H1 (cell line): Measurements from ENCODE around the gene PIK3R3. TPM values are rescaled to one million over a fixed set of nuclear protein-coding genes. Genes with fewer than 3 reads are reported as not detected.

Experiments
- CTCF ChIA-PET: fragments of 300-600 bp; sonication (Branson Sonifier 250); formaldehyde crosslinking; loops from one replicate; lab custom pipeline; 2021; ENCODE audit not compliant: partially characterized antibody; lab: Charles Lee
- POLR2A ChIA-PET: fragments of 300-600 bp; sonication (Branson Sonifier 250); formaldehyde crosslinking; loops from one replicate; lab custom pipeline; 2021; ENCODE audit warnings: inconsistent platforms; ENCODE audit not compliant: partially characterized antibody; lab: Charles Lee
- DNase-seq, 2 experiments: peaks; one replicate each; pipeline versions ENCODE4 v3.0.0 to v3.0.0-alpha.2; 2010 to 2022; ENCODE audit warnings: low spot score in 2 of 2, low read depth in 1 of 2, mixed read lengths in 1 of 2
- FAIRE-seq: peaks from 2 replicates; lab custom pipeline; 2011; peaks lifted over from hg19 to GRCh38; lab: Jason Lieb, UNC
- H2AFZ ChIP-seq: 2 replicates; pipeline ENCODE4 v1.8.1; 2012; ENCODE audit warnings: low read length, inconsistent platforms
- H2AK5ac ChIP-seq: 2 replicates; pipeline ENCODE4 v1.6.1; 2013; ENCODE audit warnings: low read depth, low read length
- H2BK120ac ChIP-seq: replicated peaks from 2 replicates; pipeline ENCODE3; 2013; ENCODE audit warnings: low read depth, low read length, inconsistent platforms
- H2BK12ac ChIP-seq: 2 replicates; pipeline ENCODE4 v1.6.1; 2013; ENCODE audit warnings: low read depth, low read length
- H2BK15ac ChIP-seq: 2 replicates; pipeline ENCODE4 v1.6.1; 2013; ENCODE audit warnings: low read length
- H2BK20ac ChIP-seq: 2 replicates; pipeline ENCODE4 v1.6.1; 2013; ENCODE audit warnings: low read length
- H2BK5ac ChIP-seq: 2 replicates; pipeline ENCODE4 v1.6.1; 2013; ENCODE audit warnings: low read depth, low read length
- H3K14ac ChIP-seq: 2 replicates; pipeline ENCODE4 v1.6.1; 2013; ENCODE audit warnings: inconsistent platforms; ENCODE audit not compliant: insufficient read length
- H3K18ac ChIP-seq: 2 replicates; pipeline ENCODE4 v1.6.1; 2013; ENCODE audit warnings: low read length; ENCODE audit errors: extremely low read depth
- H3K23ac ChIP-seq: 2 replicates; pipeline ENCODE4 v1.6.1; 2013; ENCODE audit warnings: inconsistent platforms; ENCODE audit not compliant: insufficient read length
- H3K23me2 ChIP-seq: 2 replicates; pipeline ENCODE4 v1.6.1; 2013; ENCODE audit warnings: low read depth, low read length
- H3K27ac ChIP-seq: 2 replicates; pipeline ENCODE4 v1.6.1; 2011; ENCODE audit warnings: low read depth, low read length, inconsistent platforms
- H3K27me3 ChIP-seq, 4 experiments: replicated peaks in 1 of 4; 1 replicate in 1 of 4; 2 replicates in 3 of 4; pipeline versions ENCODE4 v1.6.1 to v1.8.1; 2011 to 2013; ENCODE audit warnings: low read length in 3 of 4, mild to moderate bottlenecking in 3 of 4, inconsistent platforms in 2 of 4, mixed read lengths in 2 of 4, moderate library complexity in 1 of 4; ENCODE audit not compliant: control insufficient read depth in 3 of 4, insufficient read depth in 3 of 4; ENCODE audit errors: extremely low read depth in 1 of 4
- H3K36me3 ChIP-seq, 4 experiments: 2 replicates each; pipeline versions ENCODE4 v1.6.1 to v1.8.1; 2011 to 2013; ENCODE audit warnings: mild to moderate bottlenecking in 4 of 4, low read length in 3 of 4, moderate library complexity in 2 of 4, control low read depth in 1 of 4, inconsistent platforms in 1 of 4; ENCODE audit not compliant: insufficient read depth in 4 of 4, control insufficient read depth in 2 of 4
- H3K4ac ChIP-seq: replicated peaks from 2 replicates; pipeline ENCODE3; 2013; ENCODE audit warnings: low read length, low read depth, mixed read lengths, inconsistent platforms; ENCODE audit not compliant: insufficient read length
- H3K4me1 ChIP-seq, 4 experiments: replicated peaks in 1 of 4; 1 replicate in 1 of 4; 2 replicates in 3 of 4; pipeline versions ENCODE4 v1.6.1 to v1.8.1; 2011 to 2013; ENCODE audit warnings: low read length in 3 of 4, inconsistent platforms in 2 of 4, mixed read lengths in 1 of 4; ENCODE audit not compliant: insufficient read depth in 4 of 4, control insufficient read depth in 3 of 4
- H3K4me2 ChIP-seq, 2 experiments: 2 replicates each; pipeline versions ENCODE4 v1.6.1 to v1.8.1; 2011 to 2013; ENCODE audit warnings: low read depth in 2 of 2, low read length in 2 of 2, control low read depth in 1 of 2, inconsistent platforms in 1 of 2, mild to moderate bottlenecking in 1 of 2; ENCODE audit not compliant: insufficient read depth in 1 of 2
- H3K4me3 ChIP-seq, 4 experiments: fragments of 200-600, 300-600 bp in 1 of 4; sonication (generic), shearing (Covaris generic), sonication (Bioruptor Twin) in 1 of 4; 2 replicates each; pipeline versions ENCODE4 v1.5.1 to v1.8.1; 2011 to 2016; ENCODE audit warnings: low read length in 4 of 4, low read depth in 3 of 4, control low read depth in 2 of 4, inconsistent platforms in 2 of 4, mild to moderate bottlenecking in 2 of 4, mixed read lengths in 1 of 4, moderate library complexity in 1 of 4; ENCODE audit not compliant: insufficient read depth in 2 of 4; ENCODE audit errors: extremely low read depth in 1 of 4
- H3K56ac ChIP-seq: replicated peaks from 2 replicates; pipeline ENCODE3; 2013; ENCODE audit warnings: low read depth, mild to moderate bottlenecking, mixed read lengths, low read length, inconsistent platforms; ENCODE audit not compliant: insufficient read length
- H3K79me1 ChIP-seq: 2 replicates; pipeline ENCODE4 v1.6.1; 2013; ENCODE audit warnings: low read depth, low read length, control low read depth
- H3K79me2 ChIP-seq, 2 experiments: 2 replicates each; pipeline versions ENCODE4 v1.6.1 to v1.8.1; 2012 to 2013; ENCODE audit warnings: low read length in 2 of 2, mild to moderate bottlenecking in 2 of 2, inconsistent platforms in 1 of 2; ENCODE audit not compliant: insufficient read depth in 2 of 2, control insufficient read depth in 1 of 2
- H3K9ac ChIP-seq, 4 experiments: replicated peaks in 1 of 4; 1 replicate in 1 of 4; 2 replicates in 3 of 4; pipeline versions ENCODE4 v1.6.1 to v1.8.1; 2011 to 2013; ENCODE audit warnings: low read depth in 3 of 4, low read length in 3 of 4, control low read depth in 2 of 4, mild to moderate bottlenecking in 2 of 4, moderate library complexity in 2 of 4, inconsistent platforms in 1 of 4; ENCODE audit errors: extremely low read depth in 1 of 4
- H3K9me3 ChIP-seq, 2 experiments: 2 replicates each; pipeline versions ENCODE4 v1.6.1 to v1.8.1; 2012 to 2013; ENCODE audit warnings: mild to moderate bottlenecking in 2 of 2, moderate library complexity in 2 of 2, control low read depth in 1 of 2, inconsistent platforms in 1 of 2, low read depth in 1 of 2, low read length in 1 of 2, mixed read lengths in 1 of 2; ENCODE audit not compliant: insufficient read depth in 2 of 2
- H4K20me1 ChIP-seq, 2 experiments: replicated peaks in 1 of 2; 2 replicates each; pipeline versions ENCODE3 to v1.8.1; 2011 to 2013; ENCODE audit warnings: inconsistent platforms in 2 of 2, low read length in 2 of 2, mild to moderate bottlenecking in 1 of 2; ENCODE audit not compliant: insufficient read depth in 2 of 2, control insufficient read depth in 1 of 2
- H4K5ac ChIP-seq: 2 replicates; pipeline ENCODE4 v1.6.1; 2013; ENCODE audit warnings: low read length, low read depth, mixed read lengths, inconsistent platforms; ENCODE audit not compliant: insufficient read length
- H4K8ac ChIP-seq: 2 replicates; pipeline ENCODE4 v1.8.0; 2013; ENCODE audit warnings: mild to moderate bottlenecking, moderate library complexity, low read length, inconsistent platforms; ENCODE audit not compliant: insufficient read depth; ENCODE audit errors: extremely low read depth
- H4K91ac ChIP-seq: replicated peaks from 2 replicates; pipeline ENCODE3; 2013; ENCODE audit warnings: low read length, mixed read lengths, inconsistent platforms; ENCODE audit not compliant: insufficient read length
- NANOG ChIP-seq: IDR thresholded peaks from 2 replicates; pipeline ENCODE4 v1.6.1; 2011; ENCODE audit warnings: low read length, low read depth, mild to moderate bottlenecking, inconsistent platforms; ENCODE audit not compliant: insufficient read depth, poor library complexity, severe bottlenecking
- SP1 ChIP-seq: IDR thresholded peaks from 2 replicates; pipeline ENCODE4 v1.6.1; 2011; ENCODE audit warnings: low read depth, low read length
- WGBS, 2 experiments: shearing (Covaris generic) in 1 of 2; methylation state at CpG; one replicate each; pipeline versions ENCODE4 v1.1.6 to v1.1.7; 2013 to 2015; ENCODE audit warnings: low lambda C conversion rate in 2 of 2, mixed read lengths in 2 of 2, inconsistent platforms in 1 of 2, low coverage in 1 of 2, missing lambda C conversion rate in 1 of 2; ENCODE audit not compliant: insufficient replicate concordance in 2 of 2, insufficient coverage in 1 of 2, insufficient read length in 1 of 2; ENCODE audit errors: extremely low coverage in 1 of 2, missing lambda C conversion rate in 1 of 2; 5-methylcytosine and 5-hydroxymethylcytosine counted together
- polyA plus RNA-seq, 7 experiments: library from polyadenylated mRNA; depleted of rRNA in 3 of 7; stranded (reverse) in 5 of 7; unstranded in 2 of 7; fragments of >200 nt in 5 of 7; fragments of 200-250 nt in 2 of 7; gene quantifications; 1 replicate in 5 of 7; 2 replicates in 1 of 7; 4 replicates in 1 of 7; pipeline versions ENCODE4 v1.2.1 to v1.2.3, GENCODE V29; 2011 to 2013; ENCODE audit warnings: missing spikeins in 2 of 7, mixed read lengths in 2 of 7
- total RNA-seq: library from RNA; stranded (reverse); fragmentation: NEBNext Ultra II Directional; extraction: Animal tissue kit (Norgen Biotek cat#: 25700); gene quantifications from 2 replicates; pipeline ENCODE4 v1.2.1, GENCODE V29; 2021
- TF ChIP-seq, protein P1 (sequence below): IDR thresholded peaks from 2 replicates; pipeline ENCODE4 v1.6.1; 2012; ENCODE audit warnings: inconsistent platforms
- TF ChIP-seq, protein P2 (sequence below): IDR thresholded peaks from 2 replicates; pipeline ENCODE4 v1.6.1; 2012; ENCODE audit warnings: inconsistent platforms

PIK3R3 gene
- total and polyA plus RNA-seq, 2 of the 8 experiments (the other 6 are each of a cell fraction or from before 2014, with no cell fraction given): 5.3 to 13.6 TPM

DNA sequence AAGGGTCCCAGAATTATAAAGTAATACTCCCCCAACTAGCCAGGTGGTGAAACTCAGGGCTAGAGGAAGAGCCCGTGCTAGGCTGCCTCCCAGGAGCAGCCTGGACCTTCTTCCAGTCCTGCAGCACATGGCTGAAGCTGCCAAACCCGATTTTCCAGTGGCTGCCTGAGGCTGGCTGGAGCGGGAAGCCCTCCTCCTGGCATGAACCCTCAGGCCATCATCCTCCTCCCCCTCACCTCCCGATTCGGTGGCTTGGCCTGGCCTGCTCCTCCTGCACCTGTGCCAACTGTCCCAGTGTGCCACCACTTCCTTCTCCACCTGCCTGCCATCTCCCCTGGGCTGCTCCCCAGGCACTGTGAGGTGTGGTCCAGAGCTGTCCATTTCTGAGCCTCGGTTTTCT, 39.4 kb upstream of the PIK3R3 start:
- Histone ChIP-seq H3K9me3 (no peaks in the 10 kb centered on the region), H2AFZ (peak overlapping the region; percentile 46; the same call in 1 of the 2 replicates), H3K4me3 (no peak overlapping the region), H4K91ac (no peak overlapping the region), H2BK20ac (no peak overlapping the region), H4K5ac (no peak overlapping the region), H4K8ac (no peak overlapping the region), H2AK5ac (no peak overlapping the region), H2BK15ac (peak overlapping the region; percentile 84; the same call in 1 of the 2 replicates), H3K36me3 (no peaks in the 10 kb centered on the region), H2BK120ac (no peak overlapping the region), H2BK5ac (no peak overlapping the region; the same call in 1 of the 2 replicates), H3K23me2 (no peaks in the 10 kb centered on the region), H3K23ac (no peak overlapping the region), H3K27ac (no peak overlapping the region), H2BK12ac (peak overlapping the region; percentile 75; the same call in 1 of the 2 replicates), H3K4ac (no peak overlapping the region), H3K4me1 (peaks cover 4 to 27% (median 17%) of the 10 kb centered on the region in 4 experiments), H3K9ac (no peak overlapping the region), H4K20me1 (peaks cover 0 to 1% of the 10 kb centered on the region in 2 experiments), H3K18ac (peak overlapping the region; percentile 21; the same call in 1 of the 2 replicates), H3K79me1 (0 out of 2 replicates have a peak, but pooled peaks cover 3% of the 10 kb centered on the region), H3K14ac (no peak overlapping the region), H3K27me3 (peaks cover 0 to 10% (median 6%) of the 10 kb centered on the region in 4 experiments; a peak in 5 of 7 replicates), H3K4me2 (no peak overlapping the region), H3K79me2 (no peaks in the 10 kb centered on the region), H3K56ac (no peak overlapping the region)
- 75% methylated on average over 6 of the region's 6 CpGs; no CpG with 5 or more reads in 1 of the 2 experiments for WGBS, 2 experiments
- TF ChIP-seq NANOG: no peak
- TF ChIP-seq, protein P1, sequence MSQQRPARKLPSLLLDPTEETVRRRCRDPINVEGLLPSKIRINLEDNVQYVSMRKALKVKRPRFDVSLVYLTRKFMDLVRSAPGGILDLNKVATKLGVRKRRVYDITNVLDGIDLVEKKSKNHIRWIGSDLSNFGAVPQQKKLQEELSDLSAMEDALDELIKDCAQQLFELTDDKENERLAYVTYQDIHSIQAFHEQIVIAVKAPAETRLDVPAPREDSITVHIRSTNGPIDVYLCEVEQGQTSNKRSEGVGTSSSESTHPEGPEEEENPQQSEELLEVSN: peak; percentile 77
- TF ChIP-seq SP1: 0 out of 2 replicates have a peak, but pooled peaks have one; percentile 23
- TF ChIP-seq, protein P2, sequence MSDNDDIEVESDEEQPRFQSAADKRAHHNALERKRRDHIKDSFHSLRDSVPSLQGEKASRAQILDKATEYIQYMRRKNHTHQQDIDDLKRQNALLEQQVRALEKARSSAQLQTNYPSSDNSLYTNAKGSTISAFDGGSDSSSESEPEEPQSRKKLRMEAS: peak; percentile 88
- FAIRE-seq (no peak), DNase-seq (peak in 1 of 2 experiments; percentile 54)
- CTCF ChIA-PET: interaction anchor here (0.9 to 8.7 kb wide), 6 partner anchors 9 to 135 kb away, joined by 3 to 67 read pairs (median 8); no protein-coding TSS in a partner anchor
- POLR2A ChIA-PET: interaction anchor here (0.9 to 1.7 kb wide), 4 partner anchors 10 to 138 kb away, joined by 3 to 7 read pairs (median 3); partner anchors contain the start of gene PIK3R3
